ENCODE results near the gene ALX4.

GRCh38 chr11:44221456-44221855 lies 88.5 kb downstream of the ALX4 start:
- TF ChIP-seq CTCF (IDR thresholded peaks at IDR 0.05) (no peak), EZH2 (IDR thresholded peaks at IDR 0.05; ENCODE audit: borderline replicate concordance, insufficient read depth, low read depth, low read length, poor library complexity, severe bottlenecking) (no peak)
